HL-60 (cell line): ENCODE measurements around the gene SLC38A8.

Experiments used
- POLR2AphosphoS5 ChIP-seq: IDR thresholded peaks from 2 replicates; pipeline ENCODE4 v1.6.1; 2012; ENCODE audit warnings: low read depth
- TF ChIP-seq, protein P1 (sequence below): IDR thresholded peaks from one replicate; pipeline ENCODE4 v1.5.1; 2011; ENCODE audit warnings: low read length, control low read depth, inconsistent platforms; ENCODE audit not compliant: insufficient read depth
- TF ChIP-seq, protein P2 (sequence below): IDR thresholded peaks from 2 replicates; pipeline ENCODE4 v1.6.1; 2012; ENCODE audit warnings: low read depth; ENCODE audit not compliant: insufficient replicate concordance

DNA sequence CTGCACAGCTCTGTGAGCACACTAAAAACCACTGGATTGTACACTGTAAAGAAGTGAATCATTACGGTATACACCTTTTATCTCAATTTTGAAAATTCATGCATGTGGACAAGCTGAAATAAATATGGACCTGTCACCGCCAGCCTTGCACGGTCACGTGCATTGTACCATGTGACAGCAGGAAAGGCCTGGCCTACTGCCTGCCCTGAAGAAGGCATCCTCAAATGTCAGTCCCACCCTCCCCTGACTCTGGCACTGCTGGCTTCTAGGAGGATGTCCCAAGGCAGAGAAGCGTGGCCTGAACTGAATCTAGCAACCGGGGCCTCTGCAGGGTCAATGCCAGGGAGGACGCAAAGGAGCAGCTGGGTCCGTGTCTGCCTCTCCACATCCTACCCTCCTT, 34.6 kb downstream of the SLC38A8 start:
- TF ChIP-seq, protein P1, sequence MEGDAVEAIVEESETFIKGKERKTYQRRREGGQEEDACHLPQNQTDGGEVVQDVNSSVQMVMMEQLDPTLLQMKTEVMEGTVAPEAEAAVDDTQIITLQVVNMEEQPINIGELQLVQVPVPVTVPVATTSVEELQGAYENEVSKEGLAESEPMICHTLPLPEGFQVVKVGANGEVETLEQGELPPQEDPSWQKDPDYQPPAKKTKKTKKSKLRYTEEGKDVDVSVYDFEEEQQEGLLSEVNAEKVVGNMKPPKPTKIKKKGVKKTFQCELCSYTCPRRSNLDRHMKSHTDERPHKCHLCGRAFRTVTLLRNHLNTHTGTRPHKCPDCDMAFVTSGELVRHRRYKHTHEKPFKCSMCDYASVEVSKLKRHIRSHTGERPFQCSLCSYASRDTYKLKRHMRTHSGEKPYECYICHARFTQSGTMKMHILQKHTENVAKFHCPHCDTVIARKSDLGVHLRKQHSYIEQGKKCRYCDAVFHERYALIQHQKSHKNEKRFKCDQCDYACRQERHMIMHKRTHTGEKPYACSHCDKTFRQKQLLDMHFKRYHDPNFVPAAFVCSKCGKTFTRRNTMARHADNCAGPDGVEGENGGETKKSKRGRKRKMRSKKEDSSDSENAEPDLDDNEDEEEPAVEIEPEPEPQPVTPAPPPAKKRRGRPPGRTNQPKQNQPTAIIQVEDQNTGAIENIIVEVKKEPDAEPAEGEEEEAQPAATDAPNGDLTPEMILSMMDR: no peak
- TF ChIP-seq, protein P2, sequence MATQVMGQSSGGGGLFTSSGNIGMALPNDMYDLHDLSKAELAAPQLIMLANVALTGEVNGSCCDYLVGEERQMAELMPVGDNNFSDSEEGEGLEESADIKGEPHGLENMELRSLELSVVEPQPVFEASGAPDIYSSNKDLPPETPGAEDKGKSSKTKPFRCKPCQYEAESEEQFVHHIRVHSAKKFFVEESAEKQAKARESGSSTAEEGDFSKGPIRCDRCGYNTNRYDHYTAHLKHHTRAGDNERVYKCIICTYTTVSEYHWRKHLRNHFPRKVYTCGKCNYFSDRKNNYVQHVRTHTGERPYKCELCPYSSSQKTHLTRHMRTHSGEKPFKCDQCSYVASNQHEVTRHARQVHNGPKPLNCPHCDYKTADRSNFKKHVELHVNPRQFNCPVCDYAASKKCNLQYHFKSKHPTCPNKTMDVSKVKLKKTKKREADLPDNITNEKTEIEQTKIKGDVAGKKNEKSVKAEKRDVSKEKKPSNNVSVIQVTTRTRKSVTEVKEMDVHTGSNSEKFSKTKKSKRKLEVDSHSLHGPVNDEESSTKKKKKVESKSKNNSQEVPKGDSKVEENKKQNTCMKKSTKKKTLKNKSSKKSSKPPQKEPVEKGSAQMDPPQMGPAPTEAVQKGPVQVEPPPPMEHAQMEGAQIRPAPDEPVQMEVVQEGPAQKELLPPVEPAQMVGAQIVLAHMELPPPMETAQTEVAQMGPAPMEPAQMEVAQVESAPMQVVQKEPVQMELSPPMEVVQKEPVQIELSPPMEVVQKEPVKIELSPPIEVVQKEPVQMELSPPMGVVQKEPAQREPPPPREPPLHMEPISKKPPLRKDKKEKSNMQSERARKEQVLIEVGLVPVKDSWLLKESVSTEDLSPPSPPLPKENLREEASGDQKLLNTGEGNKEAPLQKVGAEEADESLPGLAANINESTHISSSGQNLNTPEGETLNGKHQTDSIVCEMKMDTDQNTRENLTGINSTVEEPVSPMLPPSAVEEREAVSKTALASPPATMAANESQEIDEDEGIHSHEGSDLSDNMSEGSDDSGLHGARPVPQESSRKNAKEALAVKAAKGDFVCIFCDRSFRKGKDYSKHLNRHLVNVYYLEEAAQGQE: no peak
- TF ChIP-seq POLR2AphosphoS5: no peak
